SJCRH30 (cell line): ENCODE results near the gene NAA10. TPM values are rescaled to one million over a fixed set of nuclear protein-coding genes. Genes with fewer than 3 reads are reported as not detected.

Experiments used
- DNase-seq, 2 experiments: peaks; one replicate each; pipeline ENCODE4 v3.0.0-alpha.2; 2015 to 2020
- H3K27ac ChIP-seq: fragments of 250-450 bp; sonication (Bioruptor Pico); 2 replicates; pipeline ENCODE4 v1.5.1; 2020; ENCODE audit warnings: mild to moderate bottlenecking, moderate library complexity
- H3K27me3 ChIP-seq: fragments of 250-450 bp; sonication (Bioruptor Pico); 2 replicates; pipeline ENCODE4 v1.5.1; 2020; ENCODE audit warnings: mild to moderate bottlenecking, moderate library complexity
- H3K36me3 ChIP-seq: fragments of 250-450 bp; sonication (Bioruptor Pico); 2 replicates; pipeline ENCODE4 v1.5.1; 2020; ENCODE audit warnings: mild to moderate bottlenecking, moderate library complexity
- H3K4me1 ChIP-seq: fragments of 250-450 bp; sonication (Bioruptor Pico); 2 replicates; pipeline ENCODE4 v1.5.1; 2020; ENCODE audit warnings: mild to moderate bottlenecking, moderate library complexity
- H3K4me3 ChIP-seq: fragments of 250-450 bp; sonication (Bioruptor Pico); 2 replicates; pipeline ENCODE4 v1.5.1; 2020; ENCODE audit warnings: mild to moderate bottlenecking, moderate library complexity
- H3K9me3 ChIP-seq: fragments of 250-450 bp; sonication (Bioruptor Pico); replicated peaks from 2 replicates; pipeline ENCODE4 v1.5.1; 2020; ENCODE audit warnings: mild to moderate bottlenecking, moderate library complexity
- total RNA-seq: library from RNA; depleted of rRNA; stranded (reverse); fragments of >200 nt; shearing (Covaris generic); gene quantifications from 2 replicates; pipeline ENCODE4 v1.2.3, GENCODE V29; 2014; rRNA removed

The NAA10 gene
- total RNA-seq, 1 experiment from 2014 or later = 58.6 TPM

DNA sequence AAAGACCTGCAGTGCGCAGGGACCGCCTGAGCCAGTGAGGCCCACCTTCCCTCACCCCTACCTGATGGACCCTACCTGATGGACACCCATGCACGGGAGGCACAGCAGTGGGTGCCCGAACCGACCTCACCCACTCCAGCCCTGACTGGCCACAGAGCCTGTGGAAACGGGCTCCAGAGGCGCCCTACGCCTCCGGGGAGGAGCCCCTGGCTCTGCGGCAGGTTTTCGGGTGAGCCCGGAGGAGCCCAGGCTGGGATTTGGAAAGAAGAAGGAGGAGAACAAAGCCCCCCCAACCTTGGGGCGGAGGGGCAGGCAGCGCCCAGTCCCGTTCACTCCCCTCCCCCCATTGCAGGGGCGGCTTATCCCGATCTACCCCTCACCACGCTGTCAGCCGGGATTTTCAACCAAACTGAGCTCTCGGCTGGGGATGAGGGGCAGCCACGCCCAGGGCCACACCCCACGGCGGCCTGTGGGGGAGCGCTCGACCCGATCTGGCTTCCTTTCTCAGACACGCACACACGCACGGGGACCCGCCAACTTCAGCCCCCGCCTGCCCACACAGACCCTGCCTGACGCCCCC is 49.5 kb downstream of the NAA10 start:
- H3K9me3 ChIP-seq = no peaks in the 10 kb centered on the region
- H3K4me1 ChIP-seq = peaks cover 36% of the 10 kb centered on the region
- peak overlapping the region; percentile 63 for H3K4me3 ChIP-seq
- DNase-seq = no peak
- no peaks in the 10 kb centered on the region for H3K36me3 ChIP-seq
- H3K27me3 ChIP-seq = no peaks in the 10 kb centered on the region
- H3K27ac ChIP-seq = no peak overlapping the region; the same call in 1 of the 2 replicates

DNA sequence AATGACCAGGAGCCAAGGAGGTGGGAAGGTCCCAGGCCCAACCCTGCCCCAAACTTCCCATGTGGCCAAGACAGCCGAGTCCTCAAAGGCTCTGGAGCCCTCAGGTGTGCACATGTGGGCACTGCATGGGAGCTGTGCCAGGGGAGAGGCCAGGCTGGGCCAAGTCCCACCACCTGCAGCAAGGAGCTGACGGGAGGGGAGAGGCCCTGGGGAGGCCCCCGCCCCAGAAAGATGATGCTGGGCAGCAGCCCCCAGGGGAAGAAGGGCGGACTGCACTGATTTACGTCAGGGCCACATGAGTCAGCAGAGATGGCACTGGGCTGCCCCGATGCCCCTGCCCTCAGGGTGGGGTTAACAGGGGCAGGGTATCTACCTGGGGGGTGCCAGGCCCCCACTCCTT is 50.2 kb downstream of the NAA10 start:
- Histone ChIP-seq H3K27ac (no peak overlapping the region), H3K27me3 (no peaks in the 10 kb centered on the region), H3K4me1 (peaks cover 43% of the 10 kb centered on the region), H3K36me3 (no peaks in the 10 kb centered on the region), H3K9me3 (no peaks in the 10 kb centered on the region), H3K4me3 (peak overlapping the region; percentile 63)
- DNase-seq = no peak

DNA sequence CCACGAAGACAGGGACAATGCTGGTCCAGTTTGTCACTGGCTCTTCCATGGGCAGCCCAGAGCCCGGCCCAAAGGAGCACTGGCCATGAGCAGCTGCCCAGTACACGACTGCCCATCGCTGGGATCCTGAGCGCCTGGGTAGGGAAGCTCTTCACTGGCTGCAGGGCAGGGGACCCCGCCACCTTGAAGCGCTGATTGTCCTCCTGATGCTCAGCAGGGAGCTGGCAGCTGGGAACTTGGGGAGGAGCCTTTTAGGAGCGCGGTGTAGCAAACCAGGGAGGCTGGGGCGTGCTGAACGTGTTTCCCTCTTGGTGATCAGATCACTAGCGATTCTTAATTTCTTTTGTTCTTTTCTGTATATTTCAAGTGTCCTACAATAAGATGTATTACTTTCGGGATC is 50.7 kb downstream of the NAA10 start:
- H3K4me1 ChIP-seq = peaks cover 46% of the 10 kb centered on the region
- no peak for DNase-seq
- H3K4me3 ChIP-seq = no peak overlapping the region
- H3K27me3 ChIP-seq = no peaks in the 10 kb centered on the region
- H3K9me3 ChIP-seq = no peaks in the 10 kb centered on the region
- no peaks in the 10 kb centered on the region for H3K36me3 ChIP-seq
- no peak overlapping the region for H3K27ac ChIP-seq

DNA sequence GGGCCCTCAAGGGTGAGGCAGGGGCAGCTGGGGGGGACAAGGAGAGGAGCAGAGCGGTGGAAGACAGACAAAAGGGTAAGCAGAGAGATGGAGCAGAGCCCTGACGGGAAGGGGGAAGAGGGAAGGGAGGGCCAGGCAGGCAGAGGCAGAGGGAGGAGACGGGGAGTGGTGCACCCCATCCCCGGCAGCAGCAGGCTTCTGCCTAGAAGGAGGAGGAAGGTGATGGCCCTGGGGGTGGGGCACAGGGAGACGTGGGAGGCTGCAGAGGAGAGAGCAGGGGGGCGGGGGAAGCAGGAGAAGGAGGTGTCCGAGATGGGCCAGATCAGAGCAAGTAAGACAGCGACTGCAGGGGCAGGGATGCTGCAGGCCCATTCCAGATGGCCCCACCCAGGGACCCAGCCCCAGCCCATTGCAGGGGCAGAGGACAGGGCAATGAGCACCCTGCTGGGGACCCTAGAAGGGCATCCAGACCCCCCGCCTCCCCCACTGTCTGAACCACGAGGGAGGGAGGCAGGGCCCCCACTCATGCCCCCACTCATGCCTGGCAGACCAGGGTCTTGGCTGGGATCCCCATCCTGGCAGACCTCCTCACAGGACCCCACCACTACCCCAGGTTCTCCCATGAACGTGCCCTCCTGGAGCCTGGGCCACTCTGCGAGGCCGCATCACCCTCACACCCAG is 51.5 kb downstream of the NAA10 start:
- peaks cover 50% of the 10 kb centered on the region for H3K4me1 ChIP-seq
- H3K27ac ChIP-seq = peak overlapping the region; percentile 92
- no peaks in the 10 kb centered on the region for H3K9me3 ChIP-seq
- H3K4me3 ChIP-seq = no peak overlapping the region
- no peaks in the 10 kb centered on the region for H3K36me3 ChIP-seq
- no peak for DNase-seq
- H3K27me3 ChIP-seq = no peaks in the 10 kb centered on the region

DNA sequence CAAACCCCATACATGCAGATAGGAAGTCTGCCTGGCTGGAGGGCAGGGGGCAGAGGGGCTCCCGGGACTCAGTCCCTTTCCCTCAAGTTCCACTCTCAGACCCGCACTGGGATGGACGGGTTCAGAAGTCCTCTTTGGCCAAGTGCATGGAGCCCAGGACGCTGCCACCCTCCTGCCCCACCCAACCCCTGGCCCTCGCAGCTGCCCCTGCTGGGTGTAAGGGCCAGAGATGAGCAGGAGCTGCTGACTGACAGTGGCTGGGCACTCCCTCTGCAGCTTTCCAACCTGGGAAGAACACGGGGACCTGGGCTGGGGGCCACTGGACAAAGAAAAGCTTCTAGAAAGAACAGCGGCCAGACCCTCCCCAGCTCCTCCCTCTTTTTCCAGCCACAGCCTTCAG is 52.3 kb downstream of the NAA10 start:
- H3K9me3 ChIP-seq = no peaks in the 10 kb centered on the region
- no peak for DNase-seq
- peaks cover 56% of the 10 kb centered on the region for H3K4me1 ChIP-seq
- H3K36me3 ChIP-seq = no peaks in the 10 kb centered on the region
- H3K27me3 ChIP-seq = no peaks in the 10 kb centered on the region
- no peak overlapping the region for H3K4me3 ChIP-seq
- peak overlapping the region; percentile 92 for H3K27ac ChIP-seq

DNA sequence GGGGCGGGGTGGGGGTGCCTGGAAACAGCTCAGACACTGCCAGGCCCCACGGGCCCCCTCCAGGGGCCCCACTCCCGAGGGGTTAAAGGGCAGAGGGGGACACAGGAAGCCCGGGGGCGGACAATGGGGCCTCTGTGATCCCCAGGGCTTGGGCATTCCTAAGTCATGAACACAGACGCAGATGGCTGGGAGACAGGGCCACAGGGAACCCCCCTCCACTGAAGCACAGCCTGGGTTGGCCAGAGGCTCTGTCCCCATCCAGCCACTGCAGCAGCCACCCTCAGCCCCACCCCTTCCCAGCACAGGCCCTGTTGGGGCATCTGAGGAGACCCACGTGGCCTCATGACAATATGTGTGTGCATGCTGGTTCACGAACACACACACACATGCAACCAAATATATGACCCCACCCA is 52.7 kb downstream of the NAA10 start:
- no peak overlapping the region for H3K4me3 ChIP-seq
- DNase-seq = peak; percentile 87
- H3K27ac ChIP-seq = peak overlapping the region; percentile 92
- peaks cover 54% of the 10 kb centered on the region for H3K4me1 ChIP-seq
- H3K36me3 ChIP-seq = no peaks in the 10 kb centered on the region
- no peaks in the 10 kb centered on the region for H3K27me3 ChIP-seq
- no peaks in the 10 kb centered on the region for H3K9me3 ChIP-seq

DNA sequence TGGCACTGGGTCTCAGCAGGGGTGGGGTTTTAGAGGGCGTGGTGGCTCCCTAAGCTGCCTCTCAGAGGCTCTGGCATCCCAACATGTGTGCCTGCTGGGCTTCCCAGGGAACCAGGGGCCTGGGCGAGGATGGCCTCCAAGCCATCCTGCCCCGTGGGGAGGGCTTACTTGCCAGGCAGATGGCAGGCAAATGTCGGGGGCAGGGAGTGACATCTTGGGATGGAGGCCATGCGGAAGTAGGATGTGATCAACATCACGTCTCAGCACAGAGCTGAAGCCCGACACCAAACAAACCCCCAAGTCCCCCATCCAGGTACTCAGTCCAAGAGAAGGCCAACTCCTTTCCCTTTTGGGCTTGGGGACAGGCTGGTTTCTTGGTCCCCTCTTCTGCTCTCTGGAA is 53.6 kb downstream of the NAA10 start:
- Histone ChIP-seq H3K9me3 (no peaks in the 10 kb centered on the region), H3K4me3 (no peak overlapping the region), H3K4me1 (peaks cover 50% of the 10 kb centered on the region), H3K27ac (peak overlapping the region; percentile 92), H3K27me3 (no peaks in the 10 kb centered on the region), H3K36me3 (no peaks in the 10 kb centered on the region)
- no peak for DNase-seq

DNA sequence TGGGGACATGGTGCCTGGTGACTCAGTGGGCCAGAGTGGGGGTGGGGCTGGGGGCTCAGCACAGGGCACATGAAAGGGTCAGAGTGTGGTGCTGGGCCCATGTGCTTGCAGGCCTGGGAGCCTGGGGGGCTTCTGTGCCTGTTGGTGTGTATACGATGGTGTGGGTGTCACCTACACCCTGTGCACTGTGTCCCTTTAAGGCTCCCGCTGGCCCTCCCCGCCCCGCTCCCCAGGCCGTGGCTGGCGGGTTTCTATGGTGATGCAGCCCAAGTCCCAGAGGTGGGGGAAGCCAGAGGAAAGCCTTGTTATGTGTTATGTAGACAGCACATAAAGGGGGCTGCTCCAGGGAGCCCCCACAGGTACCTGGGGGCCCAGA is 54.4 kb downstream of the NAA10 start:
- Histone ChIP-seq H3K36me3 (no peaks in the 10 kb centered on the region), H3K4me3 (no peak overlapping the region), H3K9me3 (no peaks in the 10 kb centered on the region), H3K27me3 (no peaks in the 10 kb centered on the region), H3K4me1 (peaks cover 50% of the 10 kb centered on the region), H3K27ac (no peak overlapping the region)
- DNase-seq = no peak

DNA sequence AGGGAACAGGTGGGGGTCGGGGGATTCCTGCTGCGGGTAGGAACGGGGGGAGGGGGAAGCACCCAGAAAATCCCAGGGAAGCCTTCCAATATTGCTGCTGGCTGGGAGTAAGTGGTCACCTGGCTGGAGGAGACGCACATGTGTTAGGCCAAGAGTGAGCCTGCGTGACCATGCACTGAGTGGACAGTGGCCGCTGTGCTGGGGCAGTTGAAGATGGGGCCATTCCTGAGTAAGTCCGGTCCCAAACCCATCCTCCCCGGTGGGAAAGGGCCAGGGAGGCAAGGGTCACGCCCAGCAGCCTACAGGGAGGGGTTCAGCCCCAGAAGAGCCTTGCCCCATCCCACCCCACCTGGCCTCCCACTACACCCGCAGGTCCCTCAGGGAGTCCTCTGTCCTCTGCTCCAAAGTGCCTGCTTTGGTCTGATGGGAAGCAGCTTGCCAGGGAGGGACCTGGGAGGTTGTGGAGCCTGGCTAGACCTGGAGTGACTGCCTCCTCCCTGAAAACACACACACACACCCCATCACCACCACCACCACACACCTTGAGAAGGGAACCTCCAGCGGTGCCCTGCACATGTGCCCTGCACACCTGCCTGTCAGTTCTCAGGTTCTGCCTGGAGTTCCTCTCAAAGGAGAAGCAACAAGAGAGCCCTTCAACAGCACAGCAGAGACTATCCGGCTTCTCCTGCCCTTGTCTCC is 54.9 kb downstream of the NAA10 start:
- Histone ChIP-seq H3K4me3 (no peak overlapping the region), H3K4me1 (peaks cover 53% of the 10 kb centered on the region), H3K27me3 (no peaks in the 10 kb centered on the region), H3K36me3 (no peaks in the 10 kb centered on the region), H3K27ac (no peak overlapping the region; the same call in 1 of the 2 replicates), H3K9me3 (no peaks in the 10 kb centered on the region)
- no peak for DNase-seq

Other genes starting within 250 kb of the NAA10 start
- gene SLC6A8, start 247.1 kb downstream of the NAA10 start, total RNA-seq = 9.5 TPM in 2 replicates
- 77.9 and 78.0 TPM in 2 replicates for gene BCAP31, start 210.7 kb downstream of the NAA10 start, total RNA-seq
- gene ABCD1, start 210.2 kb downstream of the NAA10 start, total RNA-seq = 4.8 and 4.9 TPM in 2 replicates
- gene PLXNB3, start 170.8 kb downstream of the NAA10 start, total RNA-seq = 2.0 and 3.7 TPM in 2 replicates
- gene SRPK3, start 154.0 kb downstream of the NAA10 start, total RNA-seq = 17.9 and 33.6 TPM in 2 replicates
- gene IDH3G, start 140.7 kb downstream of the NAA10 start, total RNA-seq = 34.3 and 35.0 TPM in 2 replicates
- 131 and 177 TPM in 2 replicates for gene SSR4, start 140.4 kb downstream of the NAA10 start, total RNA-seq
- 7.1 and 9.1 TPM in 2 replicates for gene PDZD4, start 104.5 kb downstream of the NAA10 start, total RNA-seq
- 14.2 and 14.7 TPM in 2 replicates for gene L1CAM, start 48.9 kb downstream of the NAA10 start, total RNA-seq
- not detected in 2 replicates for gene AVPR2, start 30.4 kb downstream of the NAA10 start, total RNA-seq
- 7.7 and 8.2 TPM in 2 replicates for gene ARHGAP4, start 8.8 kb downstream of the NAA10 start, total RNA-seq
- gene RENBP, start 9.6 kb upstream of the NAA10 start, total RNA-seq = 0.18 TPM in 1 of 2 replicates, not detected in the other
- 55.6 and 56.9 TPM in 2 replicates for gene HCFC1, start 36.8 kb upstream of the NAA10 start, total RNA-seq
- gene TMEM187, start 37.7 kb upstream of the NAA10 start, total RNA-seq = 0.97 and 1.7 TPM in 2 replicates
- gene IRAK1, start 84.9 kb upstream of the NAA10 start, total RNA-seq = 91.9 and 95.3 TPM in 2 replicates
- 22.0 and 26.2 TPM in 2 replicates for gene MECP2, start 162.7 kb upstream of the NAA10 start, total RNA-seq
- gene OPN1LW, start 209.2 kb upstream of the NAA10 start, total RNA-seq = not detected in 2 replicates
- not detected in 2 replicates for gene OPN1MW, start 247.6 kb upstream of the NAA10 start, total RNA-seq